Measurements from ENCODE around the gene KIAA1755.
A peak's percentile ranks its signal among the peaks of the same experiment; 100 is the strongest.

The KIAA1755 gene

DNA sequence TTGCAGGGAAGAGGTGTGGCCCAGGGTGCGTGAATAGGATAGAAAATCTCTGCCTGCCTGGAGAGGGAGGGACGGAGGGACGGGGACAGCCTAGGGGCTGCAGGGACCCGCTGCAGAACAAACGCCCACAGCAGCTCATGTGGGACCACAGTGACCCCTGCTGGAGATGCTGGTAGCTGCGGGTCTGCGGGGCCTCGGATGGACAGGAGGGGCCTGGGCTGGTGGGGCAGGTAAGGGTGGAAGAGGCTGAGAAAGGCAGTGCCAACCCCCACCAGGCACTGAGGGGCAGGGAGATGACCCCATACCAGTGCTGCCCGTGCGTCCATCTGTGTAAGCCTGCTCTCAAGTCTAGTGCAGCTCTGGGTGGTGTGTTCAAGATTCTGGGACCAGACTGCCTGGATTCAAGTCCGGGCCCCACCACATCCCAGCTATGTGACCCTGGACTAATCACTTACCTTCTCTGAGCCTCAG lies 39.4 kb downstream of the KIAA1755 start:
- peak in 37 of 51 donors; percentile 6 to 64 (median 31) for DNase-seq

DNA sequence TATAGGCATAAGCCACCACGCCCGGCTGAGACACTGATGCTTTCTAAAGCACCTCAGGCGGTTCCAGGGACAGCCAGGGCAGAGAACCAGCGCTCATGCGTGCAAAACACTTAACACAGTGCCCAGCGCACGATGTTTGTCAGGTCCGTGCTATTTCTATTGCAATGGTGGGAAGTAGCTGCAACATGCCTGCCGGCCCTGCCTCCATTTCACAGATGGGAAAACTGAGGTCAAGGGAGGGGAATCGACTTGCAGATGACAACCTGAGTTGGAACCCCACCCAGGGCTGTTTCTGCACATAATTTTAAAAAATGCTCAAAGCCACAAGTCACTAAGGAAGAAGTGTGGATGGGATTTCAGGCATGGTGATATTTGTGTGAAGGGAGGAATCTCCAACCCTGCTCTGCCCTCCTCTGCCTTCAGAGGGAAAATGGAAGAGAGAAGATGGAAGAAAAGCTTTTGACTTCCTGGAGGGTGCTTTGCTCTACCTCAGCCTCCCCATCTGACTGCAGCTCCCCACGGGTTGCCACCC lies 39.9 kb downstream of the KIAA1755 start:
- DNase-seq, result no peak

DNA sequence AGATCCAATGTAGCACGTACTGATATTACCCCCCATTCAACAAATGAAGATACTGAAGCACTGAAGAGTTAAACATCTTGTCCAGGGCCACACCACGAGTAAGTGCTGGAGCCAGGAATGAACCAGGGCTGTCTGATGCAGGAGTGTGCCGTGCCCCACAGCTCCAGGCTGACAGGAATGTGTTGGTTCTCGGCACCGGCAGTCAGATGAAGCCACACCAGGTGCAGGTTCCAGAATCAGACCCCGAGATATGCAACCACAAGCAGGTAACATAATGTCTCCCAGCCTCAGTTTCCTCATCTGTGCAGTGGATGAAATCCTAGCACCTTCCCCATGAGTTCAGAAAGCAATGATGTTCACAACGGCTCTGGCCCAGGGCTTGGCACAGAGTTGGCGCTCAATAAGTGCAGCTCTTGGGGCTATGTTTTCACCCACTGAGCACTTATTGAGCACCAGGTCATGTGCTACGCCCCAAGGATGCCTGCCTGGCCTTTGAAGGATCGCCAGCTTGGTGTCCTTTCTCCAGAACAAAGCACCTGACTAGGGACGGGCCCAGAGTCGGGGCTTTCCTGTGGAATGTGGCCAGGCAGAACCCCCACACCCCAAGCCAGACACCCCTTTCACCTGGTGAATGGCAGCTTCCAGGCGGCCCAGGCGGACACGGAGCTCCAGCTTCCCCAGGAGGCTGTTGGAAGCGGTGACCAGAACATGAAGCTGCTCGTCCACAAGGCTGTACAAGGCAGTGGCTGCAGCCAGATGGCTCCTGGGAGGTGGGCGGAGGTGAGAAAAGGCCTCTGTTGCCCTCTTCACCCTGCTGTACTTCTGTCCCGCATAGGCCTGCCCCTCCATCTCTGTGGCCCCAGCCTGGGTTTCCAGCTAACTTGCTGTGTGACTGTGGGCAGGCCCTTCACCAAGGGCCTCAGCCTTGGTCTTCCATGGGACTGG lies 41.3 kb downstream of the KIAA1755 start:
- DNase-seq, result no peak

DNA sequence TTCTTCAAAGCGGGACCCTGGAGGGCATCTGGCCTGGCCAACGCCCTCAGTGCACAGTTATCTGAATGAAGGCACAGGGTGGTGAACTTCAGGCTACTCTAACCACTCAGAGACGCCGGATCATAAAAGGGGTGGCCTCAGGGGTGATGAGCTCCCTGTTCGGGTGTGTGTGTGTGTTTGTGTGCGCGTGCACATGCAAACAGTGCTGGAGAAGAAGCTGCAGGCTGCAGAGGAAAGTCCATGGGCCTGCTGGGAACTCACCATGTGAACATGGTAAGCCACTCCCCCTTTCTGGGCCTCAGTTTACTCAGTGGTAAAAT lies 42.0 kb downstream of the KIAA1755 start:
- DNase-seq, result no peak

DNA sequence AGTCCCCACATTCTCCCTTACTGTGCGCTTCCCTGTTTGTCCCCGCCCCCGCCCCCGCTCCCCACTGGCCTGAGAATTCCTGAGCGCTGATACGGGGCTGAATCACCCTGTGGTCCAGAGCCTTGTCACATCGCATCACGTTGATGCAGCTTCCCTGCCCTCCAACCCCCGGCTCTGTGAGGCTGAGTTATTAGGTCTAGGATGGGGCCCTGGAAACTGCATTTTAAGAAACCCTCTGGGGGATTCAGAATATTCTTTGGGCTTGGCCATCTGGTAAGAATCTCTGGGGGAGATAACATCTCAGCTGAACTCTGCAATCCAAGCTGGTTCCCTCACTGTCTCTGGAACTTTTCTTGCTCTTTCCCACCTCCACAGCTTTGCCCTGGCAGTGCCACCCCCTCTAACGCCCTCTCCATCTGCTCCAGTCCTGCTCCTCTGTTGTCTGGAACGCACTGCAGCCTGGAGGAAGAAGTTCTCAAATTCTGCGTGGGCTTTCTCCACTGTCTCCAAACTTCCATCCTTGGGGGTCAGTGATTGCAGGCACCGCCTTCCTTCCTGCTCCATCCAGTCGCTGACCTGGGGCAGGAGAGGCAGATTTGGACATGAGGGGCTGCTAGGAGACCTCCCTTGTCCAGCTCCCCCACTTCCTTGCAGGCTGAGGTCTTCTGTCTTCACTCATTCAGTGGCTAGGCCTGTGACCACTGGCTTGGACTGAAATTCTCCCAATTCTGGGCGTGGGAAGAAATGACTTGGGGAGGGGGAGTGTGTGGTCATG lies 42.6 kb downstream of the KIAA1755 start:
- DNase-seq, result peak in 1 of 51 donors; percentile 27

DNA sequence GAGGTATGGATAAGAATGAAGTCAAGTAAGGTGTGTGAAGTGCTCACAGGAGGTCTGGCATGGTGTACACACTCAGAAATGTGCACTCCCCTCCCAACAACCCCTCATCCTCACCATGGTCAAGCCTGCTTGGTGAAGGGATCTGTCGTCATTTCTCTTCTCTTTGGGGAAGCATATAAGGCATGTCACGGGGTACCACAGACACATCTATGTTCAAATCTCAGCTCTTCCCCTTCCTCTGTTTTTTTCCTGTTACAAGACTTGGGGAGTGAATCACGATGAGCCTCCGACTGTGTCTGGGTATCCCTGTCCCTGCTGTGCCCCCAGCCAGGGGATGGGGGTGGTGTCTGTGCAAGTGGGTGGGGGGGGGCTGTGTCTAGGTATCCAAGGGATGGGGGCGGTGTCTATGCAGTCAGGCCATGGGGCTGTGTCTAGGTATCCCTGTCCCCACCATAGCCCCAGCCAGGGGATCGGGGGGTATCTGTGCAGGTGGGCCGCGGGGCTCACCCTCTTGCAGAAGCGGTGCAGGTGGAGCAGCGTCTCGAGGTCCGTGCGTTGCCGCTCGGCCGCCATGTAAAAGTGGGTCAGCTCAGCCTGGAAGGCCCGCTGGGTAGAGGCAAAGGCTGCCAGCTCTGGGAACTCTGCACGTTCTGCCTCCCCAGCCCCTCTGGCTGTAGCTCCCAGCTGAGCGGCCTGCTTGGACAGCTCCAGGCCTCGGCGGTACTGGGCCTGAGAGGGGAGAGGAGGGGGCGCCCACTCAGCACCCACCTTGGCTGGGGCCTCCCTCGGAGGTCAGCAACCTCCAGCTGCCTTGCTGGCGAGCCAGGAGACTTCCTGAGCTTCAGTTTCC lies 43.6 kb downstream of the KIAA1755 start:
- no peak for DNase-seq

DNA sequence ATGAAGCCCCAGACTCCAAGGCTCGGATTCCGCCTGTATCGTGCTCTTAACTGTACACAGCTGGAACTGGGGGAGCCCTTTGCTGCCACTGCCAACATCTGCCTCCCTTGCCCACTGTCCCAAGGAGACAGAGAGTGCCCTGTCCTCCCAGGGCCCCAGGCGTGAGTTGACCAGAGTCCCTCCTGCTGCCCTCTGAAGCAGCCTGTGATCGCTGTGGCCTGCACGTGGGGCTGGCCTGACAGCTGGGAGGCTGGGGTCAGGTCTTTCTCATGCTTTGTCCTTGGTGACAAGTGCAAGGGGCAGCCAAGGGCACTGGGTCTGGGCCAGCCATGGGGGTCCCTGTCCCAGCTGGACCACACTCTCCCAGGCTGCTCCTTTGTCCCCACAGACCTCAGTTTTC lies 44.3 kb downstream of the KIAA1755 start:
- DNase-seq, result no peak

DNA sequence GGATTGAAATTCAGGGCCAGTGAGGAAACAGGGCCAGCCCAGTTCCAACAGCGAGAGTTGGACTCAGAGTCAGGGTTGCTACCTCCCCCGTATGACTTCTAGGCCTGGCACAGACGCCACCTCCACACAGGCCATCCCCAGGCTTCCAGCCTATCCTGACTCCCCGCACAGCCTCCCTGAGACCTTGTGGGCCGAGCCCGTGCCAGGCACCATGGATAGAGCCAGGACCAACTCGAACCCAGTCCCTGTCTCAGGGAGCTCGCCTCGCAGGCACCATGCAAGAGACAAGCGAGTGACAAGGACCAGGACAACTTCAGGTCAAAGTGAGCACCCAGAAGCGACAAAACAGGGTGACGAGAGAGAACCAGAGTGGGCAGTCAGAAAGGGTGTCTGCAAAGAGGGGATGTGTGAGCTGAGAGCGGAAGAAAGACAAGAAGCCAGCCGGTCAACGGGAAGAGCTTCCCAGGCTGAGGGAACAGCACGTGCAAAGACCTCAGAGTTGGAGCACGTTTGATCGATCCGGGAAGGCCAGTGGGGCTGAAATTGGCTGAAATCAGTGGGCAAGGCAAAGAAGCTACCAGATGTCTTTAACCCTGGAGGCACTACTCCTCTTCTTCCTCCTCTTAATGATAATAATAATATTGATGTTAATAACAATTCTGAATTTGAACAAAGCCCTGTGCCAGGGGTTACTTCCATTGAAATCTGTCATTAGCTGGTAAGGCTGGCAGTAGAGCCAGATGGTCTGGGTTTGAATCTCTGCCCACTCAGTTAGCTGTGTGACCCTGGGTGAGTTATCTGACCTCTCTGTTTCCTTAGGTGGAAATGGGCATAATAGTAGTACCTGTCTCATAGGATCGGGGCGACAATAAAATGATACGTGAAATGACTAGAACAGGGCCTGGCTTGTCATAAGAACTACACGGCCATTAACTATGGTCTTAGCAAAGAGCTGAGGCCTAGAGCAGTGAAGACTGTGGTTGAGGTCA lies 45.0 kb downstream of the KIAA1755 start:
- DNase-seq, result no peak

DNA sequence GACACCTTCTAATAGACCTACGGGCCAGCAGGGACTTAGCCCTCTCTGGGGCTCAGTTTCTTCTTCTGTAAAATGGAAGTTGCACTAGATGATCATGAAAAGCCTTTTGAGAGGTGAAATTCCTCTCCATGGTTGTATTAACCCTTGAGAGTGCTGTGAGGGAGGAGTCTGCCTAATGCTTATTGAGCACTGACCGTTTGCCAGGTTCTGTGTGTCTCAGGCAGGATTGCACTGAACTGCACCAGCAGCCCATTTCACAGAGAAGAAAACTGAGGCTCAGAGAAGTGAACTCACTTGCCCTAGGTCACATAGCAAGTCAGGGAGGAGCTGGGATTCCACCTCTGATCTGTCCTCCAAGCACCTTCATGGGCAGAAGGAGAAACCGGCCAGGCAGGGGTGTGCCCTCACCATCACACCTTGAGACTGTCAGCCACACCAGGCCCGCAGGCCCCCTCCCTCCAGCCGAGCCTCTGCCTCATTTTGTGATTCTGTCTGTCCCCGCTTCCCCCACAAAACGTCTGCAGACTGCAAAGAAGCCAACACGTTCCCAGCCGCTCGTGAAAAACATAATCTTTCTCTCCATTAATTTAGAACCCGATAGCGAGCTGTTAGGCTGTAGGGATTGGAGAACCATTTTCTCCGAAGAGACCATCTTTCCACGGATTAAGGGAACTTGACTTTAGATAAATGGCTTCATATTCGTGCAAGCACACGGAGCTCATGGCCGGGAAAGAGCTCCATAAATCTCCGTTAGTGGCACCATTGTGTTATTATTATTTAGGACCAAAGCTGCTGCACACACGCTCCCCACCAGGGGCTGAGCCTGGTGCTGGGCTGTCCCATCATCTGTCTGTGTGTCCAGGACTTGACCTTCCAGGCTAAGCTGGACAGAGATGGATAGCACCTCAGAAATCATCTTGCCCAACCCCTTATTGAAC lies 46.0 kb downstream of the KIAA1755 start:
- DNase-seq, result peak in 1 of 51 donors; percentile 15

DNA sequence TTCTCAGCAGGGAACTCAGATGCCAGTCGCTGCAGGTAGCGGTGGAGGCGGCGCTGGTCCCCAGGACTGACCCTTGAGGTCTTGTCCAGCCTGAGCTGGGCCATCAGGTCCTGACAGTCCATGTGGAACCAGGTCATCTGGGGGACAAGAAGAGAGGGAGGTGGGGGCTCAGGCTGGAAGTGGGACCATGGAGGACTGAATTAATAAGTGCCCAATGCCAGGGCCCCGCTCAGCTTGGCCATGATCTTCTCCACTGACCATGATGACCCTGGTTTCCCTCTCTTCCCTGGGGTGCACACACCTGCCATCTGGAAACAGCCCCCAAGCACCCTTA lies 47.0 kb downstream of the KIAA1755 start:
- DNase-seq, result no peak

DNA sequence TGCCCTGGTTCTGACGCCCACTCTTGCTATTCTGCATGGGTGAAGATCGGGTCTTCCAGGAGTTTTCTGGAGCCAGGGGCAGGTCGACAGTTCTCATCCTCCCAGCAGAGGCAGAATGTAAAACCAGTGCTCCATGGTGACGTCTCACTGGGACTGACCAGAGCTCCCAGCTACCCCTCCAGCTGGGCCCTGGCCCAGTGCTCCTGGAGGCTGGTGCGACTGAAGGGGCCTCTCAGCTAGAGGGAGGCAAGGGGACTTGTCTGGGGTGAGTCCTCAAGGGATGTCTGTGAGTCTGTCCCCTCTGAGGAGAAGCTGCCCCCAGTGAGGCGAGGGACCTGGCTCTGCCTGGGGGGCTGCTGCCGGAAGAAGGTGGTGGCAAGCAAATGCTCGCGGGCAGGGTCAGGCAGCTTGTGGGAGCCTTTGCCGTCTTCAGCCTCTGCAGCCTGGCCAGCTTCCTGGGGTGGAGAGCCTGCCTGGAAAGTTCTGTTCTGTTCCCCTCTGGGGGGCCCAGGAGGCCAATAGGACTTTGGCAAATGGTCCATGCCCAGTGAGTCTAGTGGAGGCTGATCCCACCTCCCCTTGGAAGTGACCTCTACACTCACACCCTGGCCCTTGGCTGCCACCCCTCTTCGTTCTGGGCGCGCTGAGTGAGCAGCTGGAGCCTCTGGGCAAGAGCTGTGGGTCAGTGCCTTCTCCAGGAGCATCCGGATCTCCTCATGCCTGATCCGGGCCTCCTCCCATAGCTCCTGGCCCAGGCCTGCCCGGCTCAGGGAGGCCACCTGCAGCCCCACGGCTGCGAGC lies 47.5 kb downstream of the KIAA1755 start:
- DNase-seq, result peak in 2 of 51 donors; percentile 13 to 36

DNA sequence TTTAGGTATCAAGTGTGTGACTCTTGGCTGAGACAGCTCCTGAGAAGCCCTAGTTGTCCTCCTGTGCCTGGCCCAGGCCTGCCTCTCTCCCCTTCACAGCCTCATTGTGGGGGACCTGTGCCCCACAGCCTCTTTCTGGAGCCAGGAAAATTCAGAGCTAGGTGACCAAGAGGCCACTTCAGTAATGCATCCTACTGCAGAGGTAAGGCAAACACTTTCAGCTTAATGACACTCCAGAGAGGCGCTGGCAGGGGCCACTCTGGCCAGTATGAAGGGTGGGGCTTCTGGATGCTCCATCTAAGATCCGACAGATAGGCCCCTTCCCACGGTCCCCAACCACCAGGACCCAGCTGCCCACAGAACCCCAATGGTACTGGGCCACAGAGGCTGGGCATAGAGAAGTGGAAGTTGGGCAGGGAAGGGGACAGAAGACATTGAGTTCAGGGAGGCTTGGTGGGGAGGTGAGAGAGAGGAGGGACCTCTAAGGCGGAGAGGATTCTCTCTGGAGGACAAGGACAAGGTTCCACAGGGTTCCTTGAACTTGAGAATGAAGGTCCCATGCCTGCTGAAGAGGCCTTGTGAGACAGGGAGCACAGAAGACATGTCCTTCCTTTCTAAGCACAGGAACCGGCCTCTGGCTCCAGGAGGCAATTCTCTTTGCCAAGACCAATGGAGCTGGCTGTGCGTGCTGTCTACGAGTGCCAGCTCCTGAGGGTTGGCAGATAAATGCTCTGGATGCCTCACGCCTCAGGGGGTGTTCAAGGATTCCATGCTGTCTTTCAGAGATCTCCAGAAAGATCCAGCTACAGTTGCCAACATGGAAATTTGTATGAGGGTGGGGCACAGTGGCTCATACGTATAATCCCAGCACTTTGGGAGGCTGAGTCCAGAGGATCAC lies 49.1 kb downstream of the KIAA1755 start:
- DNase-seq, result peak in 16 of 51 donors; percentile 6 to 44 (median 22)

DNA sequence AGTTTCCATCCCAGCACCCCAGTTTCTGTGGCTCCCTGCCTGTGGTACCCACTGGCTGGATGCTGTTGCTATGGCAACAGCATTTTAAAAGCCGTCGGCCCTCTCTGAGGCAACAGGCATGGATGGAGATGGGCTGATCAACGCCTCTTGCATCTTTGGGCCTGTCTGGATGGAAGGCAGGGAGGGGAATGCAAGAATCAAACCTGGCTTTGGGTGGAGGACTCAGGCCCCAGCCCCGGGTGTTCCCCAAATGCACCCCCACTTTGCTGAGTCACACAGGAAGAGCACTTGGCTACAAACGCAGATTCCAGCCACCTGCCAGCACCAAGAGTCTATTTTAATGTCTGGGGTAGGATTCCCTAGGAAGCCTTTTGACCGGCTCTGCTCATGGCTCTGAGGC lies 49.8 kb downstream of the KIAA1755 start:
- peak in 10 of 51 donors; percentile 11 to 44 (median 30) for DNase-seq

DNA sequence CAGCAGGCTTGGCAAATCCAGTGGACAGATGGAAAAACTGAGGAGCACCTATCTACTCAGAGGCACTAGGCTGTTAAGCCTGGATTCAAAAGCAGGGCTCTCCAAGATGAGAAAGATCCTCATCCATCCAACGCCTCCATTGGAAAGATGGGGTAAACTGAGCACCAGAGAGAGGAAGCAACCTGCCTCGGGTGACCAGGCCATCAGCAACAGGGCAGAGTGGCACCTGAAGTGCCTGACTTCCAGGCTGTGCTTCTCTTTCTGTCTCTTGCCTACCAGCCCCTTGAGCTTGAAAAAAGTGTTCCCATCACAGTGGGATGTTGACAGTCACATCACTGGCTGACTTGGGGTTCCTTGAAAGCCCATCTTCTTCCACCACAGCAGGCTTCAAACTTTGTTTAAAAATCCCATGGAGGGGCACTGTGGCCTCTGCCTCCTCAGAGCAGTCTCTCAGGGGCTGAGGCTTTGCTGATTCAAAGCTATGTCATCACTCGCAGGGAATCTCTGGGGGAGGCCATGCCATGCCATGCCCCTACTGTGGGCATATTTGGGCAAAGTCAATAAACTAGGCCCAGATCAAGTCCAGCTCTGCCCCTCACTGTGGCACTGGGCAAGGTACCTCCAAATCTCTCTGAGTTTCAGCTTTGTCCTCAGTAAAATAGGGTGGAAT lies 50.7 kb downstream of the KIAA1755 start:
- no peak for DNase-seq

DNA sequence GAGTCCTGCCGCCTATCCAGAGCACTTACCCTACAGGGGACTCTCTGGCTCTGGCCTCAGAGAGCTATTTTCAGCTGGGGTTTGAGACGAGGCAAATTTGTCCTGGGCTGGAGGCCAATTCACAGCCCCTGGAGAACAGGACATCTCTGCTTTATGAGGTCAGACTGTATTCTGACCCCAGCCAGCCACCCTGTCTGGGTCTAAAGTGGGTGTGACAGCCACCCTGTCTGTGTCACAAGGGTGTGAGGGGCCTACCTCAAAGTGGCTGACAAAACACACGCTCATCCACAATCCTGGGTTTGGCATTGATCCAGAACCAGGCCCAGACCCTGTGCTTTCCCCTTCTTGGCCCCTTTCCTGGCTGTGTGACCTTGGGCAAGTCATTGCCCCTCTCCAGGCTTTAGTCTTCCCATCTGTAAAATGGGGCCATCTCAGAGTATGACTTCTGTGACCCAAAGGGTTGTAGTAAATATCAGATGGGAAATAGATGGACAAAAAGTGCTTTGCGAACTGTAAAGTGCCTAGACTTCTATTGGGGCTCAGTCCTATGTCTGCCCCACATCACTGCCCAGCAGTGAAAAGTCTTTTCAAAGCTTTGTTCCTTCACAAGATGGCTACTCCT lies 51.4 kb downstream of the KIAA1755 start:
- no peak for DNase-seq

DNA sequence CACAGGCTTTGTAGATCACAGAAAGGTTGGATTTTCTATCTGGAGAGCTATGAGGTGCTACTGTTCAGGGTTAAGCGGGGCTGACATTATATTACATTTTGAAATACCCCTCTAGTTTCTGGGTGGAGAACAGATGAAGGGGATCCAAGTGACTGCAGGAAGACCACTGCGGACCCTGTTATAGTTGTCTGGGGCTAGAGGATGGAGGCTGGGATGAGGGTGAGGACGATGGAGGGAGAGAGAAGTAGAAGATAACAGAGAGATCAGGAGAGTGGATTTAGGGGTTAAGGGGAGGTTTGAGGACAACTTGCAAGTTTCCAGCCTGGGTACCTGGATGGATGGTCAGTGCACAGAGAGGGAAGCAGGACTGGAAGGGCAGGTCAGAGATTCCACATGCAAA lies 52.0 kb downstream of the KIAA1755 start:
- no peak for DNase-seq

Data from hypothalamus (tissue), 51 donors.